Measurements from ENCODE around the gene TMCO4. TPM values are rescaled to one million over a fixed set of nuclear protein-coding genes. Genes with fewer than 3 reads are reported as not detected.

The TMCO4 gene
- total and polyA plus RNA-seq, 5 donors from 2014 or later, result 10.9 to 18.7 (median 14.1) TPM

- H3K27ac Mint-ChIP-seq, result no peak overlapping the region
These were observed 90.4 kb downstream of the TMCO4 start for GRCh38 chr1:19709260-19709793.

DNA sequence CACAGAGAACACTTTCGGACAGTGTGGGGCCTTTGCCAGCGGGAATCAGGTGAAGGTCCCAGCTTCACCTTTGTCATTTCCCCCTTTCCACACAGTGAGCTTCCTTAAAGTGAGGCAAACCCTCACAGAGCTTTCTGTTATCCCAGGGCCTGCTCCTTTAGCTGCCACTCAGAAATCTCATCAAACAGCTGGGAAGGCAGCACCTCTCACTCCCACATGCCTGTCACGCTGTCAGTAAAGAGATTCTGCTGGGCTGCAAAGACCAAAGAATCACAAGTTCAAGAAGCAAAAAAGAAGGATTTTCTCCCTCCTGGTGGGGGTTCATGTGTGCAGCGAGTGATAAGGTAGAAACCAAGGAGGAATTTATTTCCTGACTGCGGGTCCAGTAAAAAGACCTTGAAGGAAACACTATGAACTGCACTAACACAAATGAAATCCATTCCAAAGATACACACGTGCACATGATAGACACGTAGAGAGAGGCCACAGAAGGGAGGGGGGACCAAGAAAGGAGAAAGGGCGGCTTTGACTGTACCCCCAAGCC lies 91.1 kb downstream of the TMCO4 start:
- Histone ChIP-seq H3K9me3 (ENCODE audit: control insufficient read depth in 2 of 2, low read length in 2 of 2) (no peaks in the 10 kb centered on the region), H3K4me3 (ENCODE audit: low read depth, low read length) (no peak overlapping the region), H3K27me3 (ENCODE audit: control insufficient read depth, insufficient read depth, low read length) (no peaks in the 10 kb centered on the region), H3K36me3 (ENCODE audit: control insufficient read depth, insufficient read depth, low read length) (peaks cover 2% of the 10 kb centered on the region), H3K27ac (ENCODE audit: insufficient read depth, low read length, poor library complexity, severe bottlenecking) (no peak overlapping the region), H3K4me1 (ENCODE audit: control insufficient read depth, insufficient read depth, low read length, poor library complexity, severe bottlenecking) (peaks cover 4% of the 10 kb centered on the region)
- no peak for ATAC-seq (ENCODE audit: low read depth in 2 of 2)
- H3K4me1 Mint-ChIP-seq, result peaks cover 7 to 14% (median 11%) of the 10 kb centered on the region in 4 donors
- DNase-seq, result no peak
- no peak overlapping the region for H3K4me3 Mint-ChIP-seq
- H3K9me3 Mint-ChIP-seq, result no peaks in the 10 kb centered on the region
- H3K27ac Mint-ChIP-seq, result no peak overlapping the region
- H3K36me3 Mint-ChIP-seq, result peaks cover 41% of the 10 kb centered on the region
- no peaks in the 10 kb centered on the region for H3K27me3 Mint-ChIP-seq

More at GRCh38 chr1:19709260-19709793, 90.4 kb downstream of the TMCO4 start:
- H3K4me1 Mint-ChIP-seq, result peaks cover 7 to 12% (median 9%) of the 10 kb centered on the region in 4 donors
- Histone ChIP-seq H3K4me1 (ENCODE audit: control insufficient read depth, insufficient read depth, low read length, poor library complexity, severe bottlenecking) (peaks cover 1% of the 10 kb centered on the region), H3K27ac (ENCODE audit: insufficient read depth, low read length, poor library complexity, severe bottlenecking) (no peak overlapping the region), H3K36me3 (ENCODE audit: control insufficient read depth, insufficient read depth, low read length) (peaks cover 2% of the 10 kb centered on the region), H3K9me3 (ENCODE audit: control insufficient read depth in 2 of 2, low read length in 2 of 2) (no peaks in the 10 kb centered on the region), H3K27me3 (ENCODE audit: control insufficient read depth, insufficient read depth, low read length) (no peaks in the 10 kb centered on the region), H3K4me3 (ENCODE audit: low read depth, low read length) (no peak overlapping the region)
- no peaks in the 10 kb centered on the region for H3K9me3 Mint-ChIP-seq
- H3K36me3 Mint-ChIP-seq, result peaks cover 44% of the 10 kb centered on the region
- ATAC-seq (ENCODE audit: low read depth in 2 of 2) (no peak), DNase-seq (no peak)
- no peaks in the 10 kb centered on the region for H3K27me3 Mint-ChIP-seq
- H3K4me3 Mint-ChIP-seq, result no peak overlapping the region

DNA sequence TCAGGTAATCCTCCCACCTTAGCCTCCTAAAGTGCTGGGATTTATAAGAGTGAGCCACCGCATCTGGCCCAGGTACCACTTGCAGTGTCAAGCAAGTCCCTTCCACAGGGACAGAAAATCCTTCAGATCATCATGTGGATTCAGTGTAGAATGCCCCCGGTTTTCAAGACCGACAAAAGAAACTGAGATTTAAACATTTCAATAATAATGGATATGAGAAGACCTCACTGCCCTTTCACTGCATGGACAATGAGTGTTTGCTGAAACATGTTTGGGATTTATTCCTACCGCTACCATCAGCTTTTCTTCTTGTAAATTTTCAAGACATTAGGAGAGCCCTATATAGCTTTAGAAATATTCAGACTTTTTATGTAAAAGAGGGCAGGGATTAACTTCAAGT lies 93.6 kb downstream of the TMCO4 start:
- H3K27ac Mint-ChIP-seq, result no peak overlapping the region
- no peak overlapping the region for H3K4me3 ChIP-seq (ENCODE audit: low read depth, low read length)
- no peak overlapping the region for H3K4me3 Mint-ChIP-seq
- H3K27me3 ChIP-seq (ENCODE audit: control insufficient read depth, insufficient read depth, low read length), result no peaks in the 10 kb centered on the region
- no peaks in the 10 kb centered on the region for H3K9me3 Mint-ChIP-seq
- H3K9me3 ChIP-seq (ENCODE audit: control insufficient read depth in 2 of 2, low read length in 2 of 2), result no peaks in the 10 kb centered on the region
- no peaks in the 10 kb centered on the region for H3K36me3 ChIP-seq (ENCODE audit: control insufficient read depth, insufficient read depth, low read length)
- peaks cover 4 to 13% (median 10%) of the 10 kb centered on the region in 4 donors for H3K4me1 Mint-ChIP-seq
- peaks cover 4% of the 10 kb centered on the region for H3K4me1 ChIP-seq (ENCODE audit: control insufficient read depth, insufficient read depth, low read length, poor library complexity, severe bottlenecking)
- no peaks in the 10 kb centered on the region for H3K27me3 Mint-ChIP-seq
- DNase-seq, result no peak
- H3K36me3 Mint-ChIP-seq, result peaks cover 33% of the 10 kb centered on the region
- no peak for ATAC-seq (ENCODE audit: low read depth in 2 of 2)
- H3K27ac ChIP-seq (ENCODE audit: insufficient read depth, low read length, poor library complexity, severe bottlenecking), result no peak overlapping the region

DNA sequence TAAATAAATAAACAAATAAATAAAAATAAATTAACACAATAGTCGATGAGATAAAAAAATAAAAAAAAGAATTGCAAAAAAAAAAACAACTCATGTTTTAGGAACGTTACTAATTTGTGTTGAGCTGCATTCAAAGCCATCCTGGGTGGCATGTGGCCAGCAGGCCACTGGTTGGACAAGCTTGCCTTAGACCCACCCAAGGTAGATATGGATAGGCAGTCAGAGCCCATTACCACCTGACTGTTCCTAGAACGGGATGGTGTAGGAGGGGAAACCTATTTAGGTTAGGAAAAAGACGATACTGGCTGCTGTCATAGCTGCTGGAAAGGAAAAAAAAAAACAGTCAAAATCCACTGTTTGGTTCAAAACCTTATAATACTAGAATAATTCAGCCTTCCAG lies 94.3 kb downstream of the TMCO4 start:
- Histone ChIP-seq H3K4me1 (ENCODE audit: control insufficient read depth, insufficient read depth, low read length, poor library complexity, severe bottlenecking) (peaks cover 4% of the 10 kb centered on the region), H3K4me3 (ENCODE audit: low read depth, low read length) (no peak overlapping the region), H3K36me3 (ENCODE audit: control insufficient read depth, insufficient read depth, low read length) (peaks cover 2% of the 10 kb centered on the region), H3K9me3 (ENCODE audit: control insufficient read depth in 2 of 2, low read length in 2 of 2) (no peaks in the 10 kb centered on the region), H3K27me3 (ENCODE audit: control insufficient read depth, insufficient read depth, low read length) (no peaks in the 10 kb centered on the region), H3K27ac (ENCODE audit: insufficient read depth, low read length, poor library complexity, severe bottlenecking) (no peak overlapping the region)
- Mint-ChIP-seq H3K27me3 (no peaks in the 10 kb centered on the region), H3K27ac (no peak overlapping the region), H3K9me3 (no peaks in the 10 kb centered on the region), H3K4me1 (peaks cover 0 to 7% (median 4%) of the 10 kb centered on the region in 4 donors), H3K36me3 (peaks cover 32% of the 10 kb centered on the region), H3K4me3 (no peak overlapping the region)
- DNase-seq (no peak), ATAC-seq (ENCODE audit: low read depth in 2 of 2) (no peak)

DNA sequence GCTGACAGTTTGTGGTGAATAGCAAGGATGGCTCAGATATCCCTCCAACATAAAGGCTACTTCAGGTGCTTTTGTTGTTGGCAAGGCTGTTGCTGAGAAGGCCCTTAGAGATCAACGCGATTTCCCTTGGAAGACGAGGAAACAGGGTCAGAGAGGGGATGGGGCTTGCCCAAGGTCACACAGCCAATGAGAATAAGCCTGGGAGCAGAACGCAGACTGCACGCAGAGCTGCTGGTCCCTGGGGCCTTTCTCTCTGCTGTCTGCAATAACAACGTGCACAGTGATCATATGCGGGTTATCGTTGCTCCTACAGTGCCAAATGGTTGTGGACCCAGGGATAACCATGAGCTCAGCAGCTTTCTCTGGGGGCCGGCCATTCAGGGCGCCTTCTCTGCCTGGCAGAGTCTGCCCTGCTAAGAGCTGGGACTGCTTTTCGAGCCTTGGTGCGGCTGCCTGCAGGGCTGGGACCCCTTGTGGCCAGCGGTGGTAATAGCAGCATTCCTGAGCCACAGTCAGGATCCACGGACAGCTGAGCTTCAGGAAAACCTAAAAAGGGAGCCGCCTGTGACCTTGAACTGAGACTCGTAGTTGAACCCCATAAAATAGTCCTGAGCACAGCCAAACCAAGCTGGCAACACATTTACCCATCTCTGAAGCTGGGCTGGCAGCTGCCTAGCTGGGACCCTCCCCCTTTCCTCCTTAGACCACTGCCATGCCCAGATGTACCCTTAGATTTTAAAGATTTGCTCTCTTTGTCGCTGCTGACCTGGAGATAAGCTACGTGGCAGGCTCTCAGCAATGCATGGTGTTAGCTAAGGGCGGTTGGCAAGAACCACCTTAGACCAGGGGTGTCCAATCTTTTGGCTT lies 95.2 kb downstream of the TMCO4 start:
- H3K9me3 ChIP-seq (ENCODE audit: control insufficient read depth in 2 of 2, low read length in 2 of 2), result no peaks in the 10 kb centered on the region
- H3K27ac ChIP-seq (ENCODE audit: insufficient read depth, low read length, poor library complexity, severe bottlenecking), result no peak overlapping the region
- no peaks in the 10 kb centered on the region for H3K27me3 ChIP-seq (ENCODE audit: control insufficient read depth, insufficient read depth, low read length)
- H3K9me3 Mint-ChIP-seq, result no peaks in the 10 kb centered on the region
- H3K4me1 Mint-ChIP-seq, result peaks cover 0 to 6% (median 2%) of the 10 kb centered on the region in 4 donors
- H3K4me1 ChIP-seq (ENCODE audit: control insufficient read depth, insufficient read depth, low read length, poor library complexity, severe bottlenecking), result peaks cover 4% of the 10 kb centered on the region
- H3K4me3 Mint-ChIP-seq, result no peak overlapping the region
- H3K4me3 ChIP-seq (ENCODE audit: low read depth, low read length), result no peak overlapping the region
- peaks cover 2% of the 10 kb centered on the region for H3K36me3 ChIP-seq (ENCODE audit: control insufficient read depth, insufficient read depth, low read length)
- peak; percentile 27 to 52 (median 36) for DNase-seq
- H3K27me3 Mint-ChIP-seq, result no peaks in the 10 kb centered on the region
- peaks cover 36% of the 10 kb centered on the region for H3K36me3 Mint-ChIP-seq
- ATAC-seq (ENCODE audit: low read depth in 2 of 2), result peak; percentile 67 to 77
- H3K27ac Mint-ChIP-seq, result peak overlapping the region in 1 of 3 donors; percentile 20

DNA sequence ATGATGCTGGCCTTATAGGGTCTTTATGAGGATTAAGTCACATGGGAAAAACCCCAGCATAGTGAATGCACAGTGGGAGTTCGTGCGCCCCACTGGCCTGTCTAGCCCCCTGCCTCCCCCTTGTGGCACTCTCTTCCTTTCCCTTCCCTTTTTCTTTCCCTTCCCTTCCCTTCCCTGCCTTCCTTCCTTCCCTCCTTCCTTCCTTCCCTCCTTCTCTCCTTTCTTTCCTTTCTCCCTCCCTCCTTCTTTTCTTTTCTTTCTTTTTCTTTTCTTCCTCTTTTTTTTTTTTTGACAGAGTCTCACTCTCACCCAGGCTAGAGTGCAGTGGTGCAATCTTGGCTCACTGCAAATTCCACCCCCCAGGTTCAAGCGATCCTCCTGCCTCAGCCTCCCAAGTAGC lies 96.4 kb downstream of the TMCO4 start:
- Mint-ChIP-seq H3K27me3 (no peaks in the 10 kb centered on the region), H3K36me3 (peaks cover 32% of the 10 kb centered on the region), H3K9me3 (no peaks in the 10 kb centered on the region), H3K4me1 (peaks cover 0 to 6% (median 2%) of the 10 kb centered on the region in 4 donors), H3K4me3 (no peak overlapping the region), H3K27ac (peak overlapping the region in 1 of 3 donors; percentile 44)
- Histone ChIP-seq H3K9me3 (ENCODE audit: control insufficient read depth in 2 of 2, low read length in 2 of 2) (no peaks in the 10 kb centered on the region), H3K27ac (ENCODE audit: insufficient read depth, low read length, poor library complexity, severe bottlenecking) (no peak overlapping the region), H3K36me3 (ENCODE audit: control insufficient read depth, insufficient read depth, low read length) (peaks cover 2% of the 10 kb centered on the region), H3K27me3 (ENCODE audit: control insufficient read depth, insufficient read depth, low read length) (no peaks in the 10 kb centered on the region), H3K4me1 (ENCODE audit: control insufficient read depth, insufficient read depth, low read length, poor library complexity, severe bottlenecking) (peaks cover 4% of the 10 kb centered on the region), H3K4me3 (ENCODE audit: low read depth, low read length) (no peak overlapping the region)
- DNase-seq (no peak), ATAC-seq (ENCODE audit: low read depth in 2 of 2) (no peak)

DNA sequence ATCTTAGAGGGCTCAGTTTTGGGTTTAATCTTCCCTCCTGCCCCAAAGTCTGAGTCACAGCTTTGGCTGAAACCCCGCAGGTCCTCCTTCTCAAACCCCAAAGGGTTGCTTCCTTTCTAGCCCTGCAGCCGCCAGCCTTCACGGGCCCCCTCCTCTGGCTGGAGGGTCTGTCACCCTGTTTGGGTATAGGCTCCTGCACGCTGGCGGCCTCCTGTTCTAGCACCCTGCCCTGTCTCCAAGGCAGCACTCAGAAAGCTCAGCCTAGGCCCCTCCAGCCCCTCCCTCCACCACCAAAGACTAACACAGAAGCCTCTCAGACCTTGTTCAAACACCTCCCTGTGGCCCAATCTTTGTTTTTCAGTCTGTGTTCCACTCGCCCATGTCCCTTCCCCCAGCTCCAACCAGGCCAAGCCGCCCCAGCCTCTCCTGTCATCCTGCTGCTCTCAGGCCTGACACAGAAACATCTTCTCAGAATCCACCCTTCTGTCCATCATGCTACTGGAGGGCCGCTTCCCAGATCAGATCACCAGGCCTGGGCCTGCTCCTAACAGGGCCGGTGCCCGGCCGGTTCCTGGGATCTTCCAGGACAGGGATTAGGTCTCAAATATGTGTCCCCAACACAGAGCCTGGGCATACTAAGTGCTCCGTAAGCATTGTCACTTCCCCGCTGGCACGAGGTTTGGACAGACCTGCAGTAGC lies 99.5 kb downstream of the TMCO4 start:
- peaks cover 26% of the 10 kb centered on the region for H3K36me3 Mint-ChIP-seq
- no peaks in the 10 kb centered on the region for H3K9me3 Mint-ChIP-seq
- H3K4me3 ChIP-seq (ENCODE audit: low read depth, low read length), result no peak overlapping the region
- no peak overlapping the region for H3K4me3 Mint-ChIP-seq
- H3K9me3 ChIP-seq (ENCODE audit: control insufficient read depth in 2 of 2, low read length in 2 of 2), result no peaks in the 10 kb centered on the region
- peaks cover 7% of the 10 kb centered on the region for H3K36me3 ChIP-seq (ENCODE audit: control insufficient read depth, insufficient read depth, low read length)
- peaks cover 4% of the 10 kb centered on the region for H3K4me1 ChIP-seq (ENCODE audit: control insufficient read depth, insufficient read depth, low read length, poor library complexity, severe bottlenecking)
- H3K4me1 Mint-ChIP-seq, result peaks cover 0 to 6% (median 2%) of the 10 kb centered on the region in 4 donors
- no peaks in the 10 kb centered on the region for H3K27me3 ChIP-seq (ENCODE audit: control insufficient read depth, insufficient read depth, low read length)
- ATAC-seq (ENCODE audit: low read depth in 2 of 2), result no peak
- DNase-seq, result no peak
- H3K27me3 Mint-ChIP-seq, result no peaks in the 10 kb centered on the region
- H3K27ac Mint-ChIP-seq, result peak overlapping the region in 1 of 3 donors; percentile 45
- H3K27ac ChIP-seq (ENCODE audit: insufficient read depth, low read length, poor library complexity, severe bottlenecking), result no peak overlapping the region

Measured in CD4-positive, CD25-positive, alpha-beta regulatory T cell (primary cell).